HepG2 (cell line): ENCODE measurements around the gene RSL1D1. TPM values are rescaled to one million over a fixed set of nuclear protein-coding genes. Genes with fewer than 3 reads are reported as not detected.

ENCODE experiments used
- CEBPB ChIP-seq: IDR thresholded peaks from 2 replicates; pipeline ENCODE4 v1.6.1; 2011; ENCODE audit warnings: low read depth, low read length, improper control_type of control experiment, borderline replicate concordance
- CREB1 ChIP-seq, 2 experiments: fragments of 450-650 bp in 1 of 2; IDR thresholded peaks; 2 replicates each; pipeline ENCODE4 v1.6.1; 2016 to 2017; ENCODE audit warnings: control low read depth in 1 of 2, mild to moderate bottlenecking in 1 of 2, missing compliant biosample characterization in 1 of 2, missing genetic modification characterization in 1 of 2
- HOXD1 ChIP-seq: sonication (generic); formaldehyde crosslinking; IDR thresholded peaks from 2 replicates; pipeline ENCODE4 v1.5.0; 2020; ENCODE audit warnings: missing genetic modification reagents
- NCOA2 ChIP-seq: sonication (generic); formaldehyde crosslinking; IDR thresholded peaks from 2 replicates; pipeline ENCODE4 v1.8.0; 2022; ENCODE audit warnings: inconsistent platforms
- TFDP1 ChIP-seq: IDR thresholded peaks from 2 replicates; pipeline ENCODE4 v1.6.1; 2016; ENCODE audit warnings: missing compliant biosample characterization, missing genetic modification reagents, borderline replicate concordance
- TP53 ChIP-seq: sonication (generic); formaldehyde crosslinking; conservative IDR thresholded peaks from 2 replicates; pipeline ENCODE4 v1.4.0; 2020; ENCODE audit warnings: missing genetic modification reagents
- ZNF441 ChIP-seq: sonication (generic); formaldehyde crosslinking; IDR thresholded peaks from 2 replicates; pipeline ENCODE4 v1.7.0; 2021; ENCODE audit warnings: missing genetic modification reagents, borderline replicate concordance
- ZNF772 ChIP-seq: sonication (generic); formaldehyde crosslinking; IDR thresholded peaks from 2 replicates; pipeline ENCODE4 v1.5.0; 2020; ENCODE audit warnings: mild to moderate bottlenecking, missing genetic modification reagents
- ZSCAN22 ChIP-seq: sonication (generic); formaldehyde crosslinking; IDR thresholded peaks from 2 replicates; pipeline ENCODE4 v1.4.0; 2020; ENCODE audit warnings: mild to moderate bottlenecking, missing genetic modification reagents
- polyA plus RNA-seq, 8 experiments: library from polyadenylated mRNA; depleted of rRNA in 3 of 8; stranded (reverse) in 7 of 8; unstranded in 1 of 8; fragments of >200 nt; fragmentation: Illumina TruSeq in 4 of 8; extraction: Trizol in 4 of 8; gene quantifications; 2 replicates each; pipeline versions ENCODE4 v1.2.1 to v1.2.3, GENCODE V29; 2011 to 2016; ENCODE audit warnings: low read depth in 4 of 8, missing spikeins in 1 of 8, mixed read lengths in 1 of 8; ENCODE audit not compliant: insufficient read depth in 1 of 8
- total RNA-seq, 5 experiments: library from RNA; depleted of rRNA; stranded (reverse); fragments of >200 nt; fragmentation: Illumina TruSeq; extraction: Trizol; gene quantifications; 2 replicates each; pipeline ENCODE4 v1.2.3, GENCODE V29; 2016; ENCODE audit warnings: low read depth in 1 of 5
- TF ChIP-seq, protein P1 (sequence below): sonication (generic); formaldehyde crosslinking; IDR thresholded peaks from 2 replicates; pipeline ENCODE4 v1.4.0; 2020; ENCODE audit warnings: missing genetic modification reagents
- TF ChIP-seq, protein P2 (sequence below): sonication (generic); formaldehyde crosslinking; IDR thresholded peaks from 2 replicates; pipeline ENCODE4 v1.8.0; 2022; ENCODE audit warnings: missing genetic modification reagents, mild to moderate bottlenecking, moderate library complexity, borderline replicate concordance
- TF ChIP-seq, protein P3 (sequence below): IDR thresholded peaks from 2 replicates; pipeline ENCODE4 v1.6.1; 2016; ENCODE audit warnings: mild to moderate bottlenecking, missing biosample characterization, missing genetic modification reagents
- TF ChIP-seq, protein P4 (sequence below): sonication (generic); formaldehyde crosslinking; IDR thresholded peaks from 2 replicates; pipeline ENCODE4 v1.4.0; 2020; ENCODE audit warnings: mild to moderate bottlenecking, missing genetic modification reagents
- TF ChIP-seq, protein P5 (sequence below): sonication (generic); formaldehyde crosslinking; IDR thresholded peaks from 2 replicates; pipeline ENCODE4 v1.5.0; 2020; ENCODE audit warnings: mild to moderate bottlenecking, missing genetic modification reagents
- TF ChIP-seq, protein P6 (sequence below): sonication (generic); formaldehyde crosslinking; IDR thresholded peaks from 2 replicates; pipeline ENCODE4 v1.4.0; 2020; ENCODE audit warnings: missing genetic modification reagents
- TF ChIP-seq, protein P7 (sequence below): sonication (generic); formaldehyde crosslinking; IDR thresholded peaks from 2 replicates; pipeline ENCODE4 v1.8.0; 2022; ENCODE audit warnings: mild to moderate bottlenecking, missing genetic modification reagents

The RSL1D1 gene
- total and polyA plus RNA-seq, 2 of the 13 experiments (the other 11 are each of a cell fraction or from before 2014, with no cell fraction given) = 187 to 343 TPM

DNA sequence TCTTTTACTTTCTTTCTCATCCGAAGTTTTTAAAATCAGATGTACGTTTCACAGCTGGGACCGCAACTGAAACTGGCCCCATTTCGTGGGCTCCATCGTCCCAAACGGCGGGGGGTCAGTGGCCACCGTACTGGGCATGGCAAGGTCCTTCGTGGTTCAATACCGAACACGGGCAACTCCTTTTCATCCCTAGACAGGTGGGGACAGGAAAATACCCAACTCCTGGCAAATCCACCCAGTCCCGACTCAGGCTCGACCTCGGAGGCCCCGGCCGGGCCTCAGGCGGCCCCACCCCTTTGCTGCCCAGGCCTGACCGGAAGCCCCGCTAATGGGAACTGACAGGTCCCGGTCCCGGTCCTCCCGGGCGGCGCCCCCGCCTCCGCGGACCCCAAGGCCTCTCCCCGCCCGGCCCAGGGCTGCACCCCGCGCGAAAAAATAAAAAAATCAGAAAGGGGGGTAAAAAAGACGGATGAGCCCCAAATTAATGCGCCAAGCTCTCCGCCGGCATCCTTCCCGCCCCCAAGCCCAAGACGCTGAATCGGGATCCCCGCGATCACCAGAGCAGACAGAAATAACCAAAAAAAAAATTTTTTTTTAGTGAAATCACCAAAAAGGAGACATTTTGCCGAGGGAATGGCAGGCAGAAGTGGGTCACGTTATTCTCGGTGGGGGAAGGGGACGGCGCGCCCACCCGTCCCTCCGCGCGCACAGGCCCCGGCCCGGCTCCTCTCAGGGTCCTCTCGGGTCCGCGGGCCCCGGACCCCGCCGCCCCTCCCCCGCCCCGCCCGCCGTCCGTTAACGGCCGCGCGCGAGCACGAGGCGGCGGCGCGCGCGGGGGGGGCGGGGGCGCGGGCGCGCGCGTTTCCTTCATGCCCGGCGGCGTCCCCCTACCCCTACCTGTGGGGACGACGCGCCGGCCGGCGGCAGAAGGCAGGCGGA, 54.8 kb downstream of the RSL1D1 start (continued):
- TF ChIP-seq, protein P1, sequence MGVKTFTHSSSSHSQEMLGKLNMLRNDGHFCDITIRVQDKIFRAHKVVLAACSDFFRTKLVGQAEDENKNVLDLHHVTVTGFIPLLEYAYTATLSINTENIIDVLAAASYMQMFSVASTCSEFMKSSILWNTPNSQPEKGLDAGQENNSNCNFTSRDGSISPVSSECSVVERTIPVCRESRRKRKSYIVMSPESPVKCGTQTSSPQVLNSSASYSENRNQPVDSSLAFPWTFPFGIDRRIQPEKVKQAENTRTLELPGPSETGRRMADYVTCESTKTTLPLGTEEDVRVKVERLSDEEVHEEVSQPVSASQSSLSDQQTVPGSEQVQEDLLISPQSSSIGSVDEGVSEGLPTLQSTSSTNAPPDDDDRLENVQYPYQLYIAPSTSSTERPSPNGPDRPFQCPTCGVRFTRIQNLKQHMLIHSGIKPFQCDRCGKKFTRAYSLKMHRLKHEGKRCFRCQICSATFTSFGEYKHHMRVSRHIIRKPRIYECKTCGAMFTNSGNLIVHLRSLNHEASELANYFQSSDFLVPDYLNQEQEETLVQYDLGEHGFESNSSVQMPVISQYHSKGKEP (CRISPR knock-in tag) = no peak
- no peak for TF ChIP-seq HOXD1 (CRISPR knock-in tag)
- TF ChIP-seq, protein P2, sequence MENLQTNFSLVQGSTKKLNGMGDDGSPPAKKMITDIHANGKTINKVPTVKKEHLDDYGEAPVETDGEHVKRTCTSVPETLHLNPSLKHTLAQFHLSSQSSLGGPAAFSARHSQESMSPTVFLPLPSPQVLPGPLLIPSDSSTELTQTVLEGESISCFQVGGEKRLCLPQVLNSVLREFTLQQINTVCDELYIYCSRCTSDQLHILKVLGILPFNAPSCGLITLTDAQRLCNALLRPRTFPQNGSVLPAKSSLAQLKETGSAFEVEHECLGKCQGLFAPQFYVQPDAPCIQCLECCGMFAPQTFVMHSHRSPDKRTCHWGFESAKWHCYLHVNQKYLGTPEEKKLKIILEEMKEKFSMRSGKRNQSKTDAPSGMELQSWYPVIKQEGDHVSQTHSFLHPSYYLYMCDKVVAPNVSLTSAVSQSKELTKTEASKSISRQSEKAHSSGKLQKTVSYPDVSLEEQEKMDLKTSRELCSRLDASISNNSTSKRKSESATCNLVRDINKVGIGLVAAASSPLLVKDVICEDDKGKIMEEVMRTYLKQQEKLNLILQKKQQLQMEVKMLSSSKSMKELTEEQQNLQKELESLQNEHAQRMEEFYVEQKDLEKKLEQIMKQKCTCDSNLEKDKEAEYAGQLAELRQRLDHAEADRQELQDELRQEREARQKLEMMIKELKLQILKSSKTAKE (CRISPR knock-in tag) = no peak
- no peak; the same call in 1 of the 2 replicates for TF ChIP-seq TP53 (CRISPR knock-in tag)
- no peak for TF ChIP-seq NCOA2 (CRISPR knock-in tag)
- TF ChIP-seq, protein P3, sequence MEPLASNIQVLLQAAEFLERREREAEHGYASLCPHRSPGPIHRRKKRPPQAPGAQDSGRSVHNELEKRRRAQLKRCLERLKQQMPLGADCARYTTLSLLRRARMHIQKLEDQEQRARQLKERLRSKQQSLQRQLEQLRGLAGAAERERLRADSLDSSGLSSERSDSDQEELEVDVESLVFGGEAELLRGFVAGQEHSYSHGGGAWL = peak; percentile 84
- TF ChIP-seq ZNF441 (CRISPR knock-in tag) = peak; percentile 51; the same call in 1 of the 2 replicates
- TF ChIP-seq, protein P4, sequence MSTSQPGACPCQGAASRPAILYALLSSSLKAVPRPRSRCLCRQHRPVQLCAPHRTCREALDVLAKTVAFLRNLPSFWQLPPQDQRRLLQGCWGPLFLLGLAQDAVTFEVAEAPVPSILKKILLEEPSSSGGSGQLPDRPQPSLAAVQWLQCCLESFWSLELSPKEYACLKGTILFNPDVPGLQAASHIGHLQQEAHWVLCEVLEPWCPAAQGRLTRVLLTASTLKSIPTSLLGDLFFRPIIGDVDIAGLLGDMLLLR = peak; percentile 55; the same call in 1 of the 2 replicates
- TF ChIP-seq CEBPB = no peak
- TF ChIP-seq ZSCAN22 (CRISPR knock-in tag) = no peak
- TF ChIP-seq ZNF772 (CRISPR knock-in tag) = no peak
- TF ChIP-seq, protein P5, sequence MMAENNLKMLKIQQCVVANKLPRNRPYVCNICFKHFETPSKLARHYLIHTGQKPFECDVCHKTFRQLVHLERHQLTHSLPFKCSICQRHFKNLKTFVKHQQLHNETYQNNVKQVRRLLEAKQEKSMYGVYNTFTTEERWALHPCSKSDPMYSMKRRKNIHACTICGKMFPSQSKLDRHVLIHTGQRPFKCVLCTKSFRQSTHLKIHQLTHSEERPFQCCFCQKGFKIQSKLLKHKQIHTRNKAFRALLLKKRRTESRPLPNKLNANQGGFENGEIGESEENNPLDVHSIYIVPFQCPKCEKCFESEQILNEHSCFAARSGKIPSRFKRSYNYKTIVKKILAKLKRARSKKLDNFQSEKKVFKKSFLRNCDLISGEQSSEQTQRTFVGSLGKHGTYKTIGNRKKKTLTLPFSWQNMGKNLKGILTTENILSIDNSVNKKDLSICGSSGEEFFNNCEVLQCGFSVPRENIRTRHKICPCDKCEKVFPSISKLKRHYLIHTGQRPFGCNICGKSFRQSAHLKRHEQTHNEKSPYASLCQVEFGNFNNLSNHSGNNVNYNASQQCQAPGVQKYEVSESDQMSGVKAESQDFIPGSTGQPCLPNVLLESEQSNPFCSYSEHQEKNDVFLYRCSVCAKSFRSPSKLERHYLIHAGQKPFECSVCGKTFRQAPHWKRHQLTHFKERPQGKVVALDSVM (CRISPR knock-in tag) = peak; percentile 65
- TF ChIP-seq CREB1 (IDR thresholded peaks at IDR 0.05) = no peak
- TF ChIP-seq CREB1 (CRISPR knock-in tag; IDR thresholded peaks at IDR 0.05) = no peak
- TF ChIP-seq, protein P6, sequence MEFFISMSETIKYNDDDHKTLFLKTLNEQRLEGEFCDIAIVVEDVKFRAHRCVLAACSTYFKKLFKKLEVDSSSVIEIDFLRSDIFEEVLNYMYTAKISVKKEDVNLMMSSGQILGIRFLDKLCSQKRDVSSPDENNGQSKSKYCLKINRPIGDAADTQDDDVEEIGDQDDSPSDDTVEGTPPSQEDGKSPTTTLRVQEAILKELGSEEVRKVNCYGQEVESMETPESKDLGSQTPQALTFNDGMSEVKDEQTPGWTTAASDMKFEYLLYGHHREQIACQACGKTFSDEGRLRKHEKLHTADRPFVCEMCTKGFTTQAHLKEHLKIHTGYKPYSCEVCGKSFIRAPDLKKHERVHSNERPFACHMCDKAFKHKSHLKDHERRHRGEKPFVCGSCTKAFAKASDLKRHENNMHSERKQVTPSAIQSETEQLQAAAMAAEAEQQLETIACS (CRISPR knock-in tag) = peak; percentile 70
- no peak for TF ChIP-seq TFDP1 (CRISPR knock-in tag)
- TF ChIP-seq, protein P7, sequence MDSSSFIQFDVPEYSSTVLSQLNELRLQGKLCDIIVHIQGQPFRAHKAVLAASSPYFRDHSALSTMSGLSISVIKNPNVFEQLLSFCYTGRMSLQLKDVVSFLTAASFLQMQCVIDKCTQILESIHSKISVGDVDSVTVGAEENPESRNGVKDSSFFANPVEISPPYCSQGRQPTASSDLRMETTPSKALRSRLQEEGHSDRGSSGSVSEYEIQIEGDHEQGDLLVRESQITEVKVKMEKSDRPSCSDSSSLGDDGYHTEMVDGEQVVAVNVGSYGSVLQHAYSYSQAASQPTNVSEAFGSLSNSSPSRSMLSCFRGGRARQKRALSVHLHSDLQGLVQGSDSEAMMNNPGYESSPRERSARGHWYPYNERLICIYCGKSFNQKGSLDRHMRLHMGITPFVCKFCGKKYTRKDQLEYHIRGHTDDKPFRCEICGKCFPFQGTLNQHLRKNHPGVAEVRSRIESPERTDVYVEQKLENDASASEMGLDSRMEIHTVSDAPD = 0 out of 2 replicates have a peak, but pooled peaks have one; percentile 29
